ENCODE data around the gene MCC. TPM values are rescaled to one million over a fixed set of nuclear protein-coding genes. Genes with fewer than 3 reads are reported as not detected.

Gene MCC
- total RNA-seq, 1 experiment from 2014 or later, result 7.6 TPM

- H3K18ac ChIP-seq (ENCODE audit: insufficient read length, low read depth, low read length), result no peak overlapping the region
- no peak overlapping the region for H2BK5ac ChIP-seq (ENCODE audit: insufficient read length, low read length)
- no peak for TF ChIP-seq CTCF (conservative IDR thresholded peaks at IDR 0.05)
- no peak overlapping the region for H4K91ac ChIP-seq (ENCODE audit: insufficient read length, low read depth, low read length)
- peaks cover 5% of the 10 kb centered on the region; the same call in 1 of the 2 replicates for H3K4me1 ChIP-seq (ENCODE audit: insufficient read depth, low read length)
- H3K4ac ChIP-seq (ENCODE audit: low read depth, low read length), result no peak overlapping the region
- Mint-ChIP-seq H3K9me3 (peaks cover 3 to 16% of the 10 kb centered on the region in 2 experiments; a peak in 4 of 5 replicates), H3K4me1 (peaks cover 29 to 33% of the 10 kb centered on the region in 2 experiments), H3K4me3 (no peak overlapping the region), H3K27me3 (ENCODE audit: low read depth) (peaks cover 2% of the 10 kb centered on the region), H3K36me3 (ENCODE audit: insufficient read depth in 1 of 3, low read depth in 3 of 3) (peaks cover 9 to 13% (median 9%) of the 10 kb centered on the region in 3 experiments), H3K27ac (no peak overlapping the region)
- H3K23me2 ChIP-seq (ENCODE audit: insufficient read length, low read depth, low read length, poor library complexity, severe bottlenecking), result no peaks in the 10 kb centered on the region
- H3K79me2 ChIP-seq (ENCODE audit: insufficient read depth, low read length), result no peaks in the 10 kb centered on the region
- no peak overlapping the region for H3K23ac ChIP-seq (ENCODE audit: insufficient read length, low read depth, low read length)
- H2BK12ac ChIP-seq (ENCODE audit: insufficient read length, low read depth, low read length), result no peak overlapping the region
- no peak overlapping the region for H4K8ac ChIP-seq (replicated peaks; ENCODE audit: insufficient read length, low read depth, low read length)
- no peak overlapping the region for H3T11ph ChIP-seq (ENCODE audit: low read length)
- H3K4me2 ChIP-seq (ENCODE audit: insufficient read depth, insufficient read length, low read length), result no peak overlapping the region
- no peak overlapping the region for H2AFZ ChIP-seq (ENCODE audit: low read length)
- H3K56ac ChIP-seq (ENCODE audit: insufficient read length, low read depth, low read length), result no peak overlapping the region
- no peak for DNase-seq
- H4K20me1 ChIP-seq (ENCODE audit: control insufficient read depth, insufficient read depth, insufficient read length), result no peaks in the 10 kb centered on the region
- no peaks in the 10 kb centered on the region for H3K9me3 ChIP-seq (ENCODE audit: control insufficient read depth, low read depth, low read length)
- no peak overlapping the region for H3K14ac ChIP-seq (ENCODE audit: insufficient read depth, low read length)
- no peak overlapping the region for H2BK15ac ChIP-seq (ENCODE audit: low read depth, low read length)
- no peak overlapping the region for H2AK5ac ChIP-seq (ENCODE audit: insufficient read length, low read length)
- H3K27ac ChIP-seq (ENCODE audit: insufficient read length, low read depth, low read length), result no peak overlapping the region
- no peaks in the 10 kb centered on the region for H3K27me3 ChIP-seq (ENCODE audit: insufficient read depth, low read length)
- H2BK120ac ChIP-seq (ENCODE audit: low read depth, low read length, poor library complexity, severe bottlenecking), result no peak overlapping the region
- no CpG with 5 or more reads among the region's 1 CpG for WGBS (ENCODE audit: extremely low coverage, insufficient read length, low lambda C conversion rate)
- H3K79me1 ChIP-seq (ENCODE audit: insufficient read depth, low read depth, low read length, poor library complexity, severe bottlenecking), result no peaks in the 10 kb centered on the region
- H4K5ac ChIP-seq (ENCODE audit: insufficient read length, low read depth, low read length), result no peak overlapping the region
- H3K9ac ChIP-seq (ENCODE audit: extremely low read depth, insufficient read length, low read length), result no peak overlapping the region
- no peak overlapping the region for H2BK20ac ChIP-seq (ENCODE audit: low read depth, low read length, poor library complexity, severe bottlenecking)
Measured at GRCh38 chr5:113128082-113128481, 360.2 kb downstream of the MCC start.

All from H9 (cell line).